HepG2 (cell line): ENCODE measurements around the gene CKAP2L. TPM values are rescaled to one million over a fixed set of nuclear protein-coding genes. Genes with fewer than 3 reads are reported as not detected.

Experiments
- AHR ChIP-seq: IDR thresholded peaks from 2 replicates; pipeline ENCODE4 v1.6.1; 2018; ENCODE audit warnings: missing genetic modification reagents, missing compliant biosample characterization
- FIP1L1 ChIP-seq: fragments of 200-400 bp; formaldehyde crosslinking; IDR thresholded peaks from 2 replicates; pipeline ENCODE4 v1.6.1; 2018; ENCODE audit warnings: low read depth, mild to moderate bottlenecking, low read length, moderate library complexity, borderline replicate concordance; ENCODE audit not compliant: insufficient read depth
- HOXA7 ChIP-seq: sonication (generic); formaldehyde crosslinking; IDR thresholded peaks from 2 replicates; pipeline ENCODE4 v1.8.1; 2022; ENCODE audit warnings: mild to moderate bottlenecking, missing genetic modification reagents, moderate library complexity
- KAT2B ChIP-seq: fragments of 150-350 bp; IDR thresholded peaks from 2 replicates; pipeline ENCODE4 v1.6.1; 2014; ENCODE audit warnings: low read depth, low read length, borderline replicate concordance
- NR2C2 ChIP-seq: sonication (generic); formaldehyde crosslinking; IDR thresholded peaks from 2 replicates; pipeline ENCODE4 v1.4.0; 2020; ENCODE audit warnings: missing genetic modification reagents, mild to moderate bottlenecking, moderate library complexity, borderline replicate concordance
- NR3C1 ChIP-seq: sonication (generic); formaldehyde crosslinking; IDR thresholded peaks from 2 replicates; pipeline ENCODE4 v1.4.0; 2020; ENCODE audit warnings: missing genetic modification reagents
- POLR2AphosphoS2 ChIP-seq: IDR thresholded peaks from 2 replicates; pipeline ENCODE4 v1.6.1; 2011; ENCODE audit warnings: low read depth, low read length, improper control_type of control experiment
- SRF ChIP-seq: IDR thresholded peaks from 2 replicates; pipeline ENCODE4 v1.6.1; 2011; ENCODE audit warnings: mild to moderate bottlenecking, low read depth, low read length, moderate library complexity
- ZBTB20 ChIP-seq: sonication (generic); formaldehyde crosslinking; IDR thresholded peaks from 2 replicates; pipeline ENCODE4 v1.8.1; 2023; ENCODE audit warnings: missing genetic modification reagents, low read depth, mild to moderate bottlenecking, borderline replicate concordance
- ZBTB8A ChIP-seq: sonication (generic); formaldehyde crosslinking; IDR thresholded peaks from 2 replicates; pipeline ENCODE4 v1.4.0; 2020; ENCODE audit warnings: mild to moderate bottlenecking, low read depth, missing genetic modification reagents, borderline replicate concordance
- ZKSCAN5 ChIP-seq: sonication (generic); formaldehyde crosslinking; IDR thresholded peaks from 2 replicates; pipeline ENCODE4 v1.5.1; 2020; ENCODE audit warnings: mild to moderate bottlenecking, missing genetic modification reagents
- ZNF160 ChIP-seq: sonication (generic); formaldehyde crosslinking; IDR thresholded peaks from 2 replicates; pipeline ENCODE4 v1.8.0; 2022; ENCODE audit warnings: mild to moderate bottlenecking, inconsistent platforms, missing genetic modification reagents
- ZNF3 ChIP-seq: IDR thresholded peaks from 2 replicates; pipeline ENCODE4 v1.7.0; 2017; ENCODE audit warnings: inconsistent platforms
- ZNF607 ChIP-seq: sonication (generic); formaldehyde crosslinking; IDR thresholded peaks from 2 replicates; pipeline ENCODE4 v1.5.1; 2020; ENCODE audit warnings: missing genetic modification reagents, mild to moderate bottlenecking, borderline replicate concordance
- ZNF878 ChIP-seq: sonication (generic); formaldehyde crosslinking; IDR thresholded peaks from 2 replicates; pipeline ENCODE4 v1.8.1; 2023; ENCODE audit warnings: mild to moderate bottlenecking, missing genetic modification reagents, moderate library complexity
- polyA plus RNA-seq, 8 experiments: library from polyadenylated mRNA; depleted of rRNA in 3 of 8; stranded (reverse) in 7 of 8; unstranded in 1 of 8; fragments of >200 nt; fragmentation: Illumina TruSeq in 4 of 8; extraction: Trizol in 4 of 8; gene quantifications; 2 replicates each; pipeline versions ENCODE4 v1.2.1 to v1.2.3, GENCODE V29; 2011 to 2016; ENCODE audit warnings: low read depth in 4 of 8, missing spikeins in 1 of 8, mixed read lengths in 1 of 8; ENCODE audit not compliant: insufficient read depth in 1 of 8
- total RNA-seq, 5 experiments: library from RNA; depleted of rRNA; stranded (reverse); fragments of >200 nt; fragmentation: Illumina TruSeq; extraction: Trizol; gene quantifications; 2 replicates each; pipeline ENCODE4 v1.2.3, GENCODE V29; 2016; ENCODE audit warnings: low read depth in 1 of 5
- TF ChIP-seq, protein P1 (sequence below): sonication (generic); formaldehyde crosslinking; IDR thresholded peaks from 2 replicates; pipeline ENCODE4 v1.4.0; 2020; ENCODE audit warnings: low read depth, mild to moderate bottlenecking, missing genetic modification reagents
- TF ChIP-seq, protein P2 (sequence below): sonication (generic); formaldehyde crosslinking; conservative IDR thresholded peaks from 2 replicates; pipeline ENCODE4 v1.8.0; 2022; ENCODE audit warnings: mild to moderate bottlenecking, moderate library complexity, missing genetic modification reagents
- TF ChIP-seq, protein P3 (sequence below): sonication (generic); formaldehyde crosslinking; IDR thresholded peaks from 2 replicates; pipeline ENCODE4 v1.8.1; 2023; ENCODE audit warnings: mild to moderate bottlenecking, inconsistent platforms, moderate library complexity, missing genetic modification reagents, borderline replicate concordance
- TF ChIP-seq, protein P4 (sequence below): sonication (generic); formaldehyde crosslinking; IDR thresholded peaks from 2 replicates; pipeline ENCODE4 v1.5.1; 2020; ENCODE audit warnings: mild to moderate bottlenecking, missing genetic modification reagents
- TF ChIP-seq, protein P5 (sequence below): sonication (generic); formaldehyde crosslinking; IDR thresholded peaks from 2 replicates; pipeline ENCODE4 v1.8.1; 2023; ENCODE audit warnings: mild to moderate bottlenecking, moderate library complexity, missing genetic modification reagents

The CKAP2L gene
- total and polyA plus RNA-seq, 2 of the 13 experiments (the other 11 are each of a cell fraction or from before 2014, with no cell fraction given) = 7.1 to 9.5 TPM

DNA sequence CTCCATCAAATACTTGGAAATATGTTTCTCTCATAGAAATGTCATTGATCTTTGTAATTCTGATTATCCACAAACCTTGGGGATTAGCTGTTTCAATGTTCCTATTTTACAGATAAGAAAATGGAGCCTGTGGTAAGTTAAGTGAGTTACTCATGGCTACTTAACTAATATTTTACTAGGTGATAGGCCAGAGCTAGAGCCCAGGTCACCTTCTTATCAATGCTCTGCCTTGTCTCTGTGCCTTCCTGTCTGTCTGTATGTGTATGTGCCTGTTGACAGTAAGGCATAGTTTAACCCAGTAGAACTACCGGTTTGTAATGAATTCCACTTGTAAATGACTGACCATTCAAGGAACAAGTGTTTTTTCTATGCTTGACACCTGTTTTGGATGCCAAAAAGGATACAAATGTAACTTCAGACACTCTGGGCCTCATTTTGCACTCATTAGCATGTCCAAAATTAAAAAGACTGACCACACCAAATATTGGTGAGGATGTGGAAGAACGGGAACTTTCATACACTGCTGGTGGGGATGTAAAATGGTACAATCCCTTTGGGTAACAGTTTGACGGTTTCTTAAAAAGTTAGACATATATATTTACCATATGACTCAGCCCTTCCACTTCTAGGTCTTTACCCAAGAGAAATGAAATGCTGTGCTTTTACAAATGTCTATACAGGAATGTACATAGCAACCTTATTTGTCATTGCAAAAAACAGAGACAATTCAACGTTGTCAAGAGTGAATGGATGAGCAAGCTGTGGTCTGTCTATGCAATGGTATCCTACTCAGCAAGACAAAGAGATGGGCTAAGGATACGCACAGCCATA lies 39.5 kb upstream of the CKAP2L start (continued):
- no peak for TF ChIP-seq HOXA7 (CRISPR knock-in tag)
- TF ChIP-seq ZNF160 (CRISPR knock-in tag) = no peak
- TF ChIP-seq, protein P1, sequence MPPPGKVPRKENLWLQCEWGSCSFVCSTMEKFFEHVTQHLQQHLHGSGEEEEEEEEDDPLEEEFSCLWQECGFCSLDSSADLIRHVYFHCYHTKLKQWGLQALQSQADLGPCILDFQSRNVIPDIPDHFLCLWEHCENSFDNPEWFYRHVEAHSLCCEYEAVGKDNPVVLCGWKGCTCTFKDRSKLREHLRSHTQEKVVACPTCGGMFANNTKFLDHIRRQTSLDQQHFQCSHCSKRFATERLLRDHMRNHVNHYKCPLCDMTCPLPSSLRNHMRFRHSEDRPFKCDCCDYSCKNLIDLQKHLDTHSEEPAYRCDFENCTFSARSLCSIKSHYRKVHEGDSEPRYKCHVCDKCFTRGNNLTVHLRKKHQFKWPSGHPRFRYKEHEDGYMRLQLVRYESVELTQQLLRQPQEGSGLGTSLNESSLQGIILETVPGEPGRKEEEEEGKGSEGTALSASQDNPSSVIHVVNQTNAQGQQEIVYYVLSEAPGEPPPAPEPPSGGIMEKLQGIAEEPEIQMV = no peak
- peak; percentile 13; the same call in 1 of the 2 replicates for TF ChIP-seq ZNF878
- TF ChIP-seq ZNF607 = no peak
- TF ChIP-seq FIP1L1 = no peak
- TF ChIP-seq ZBTB8A (CRISPR knock-in tag) = no peak
- no peak; the same call in 1 of the 2 replicates for TF ChIP-seq AHR (CRISPR knock-in tag)
- 0 out of 2 replicates have a peak, but pooled peaks have one; percentile 28 for TF ChIP-seq NR2C2
- no peak for TF ChIP-seq NR3C1 (CRISPR knock-in tag)
- TF ChIP-seq POLR2AphosphoS2 = no peak
- peak; percentile 78 for TF ChIP-seq ZNF3
- TF ChIP-seq, protein P2, sequence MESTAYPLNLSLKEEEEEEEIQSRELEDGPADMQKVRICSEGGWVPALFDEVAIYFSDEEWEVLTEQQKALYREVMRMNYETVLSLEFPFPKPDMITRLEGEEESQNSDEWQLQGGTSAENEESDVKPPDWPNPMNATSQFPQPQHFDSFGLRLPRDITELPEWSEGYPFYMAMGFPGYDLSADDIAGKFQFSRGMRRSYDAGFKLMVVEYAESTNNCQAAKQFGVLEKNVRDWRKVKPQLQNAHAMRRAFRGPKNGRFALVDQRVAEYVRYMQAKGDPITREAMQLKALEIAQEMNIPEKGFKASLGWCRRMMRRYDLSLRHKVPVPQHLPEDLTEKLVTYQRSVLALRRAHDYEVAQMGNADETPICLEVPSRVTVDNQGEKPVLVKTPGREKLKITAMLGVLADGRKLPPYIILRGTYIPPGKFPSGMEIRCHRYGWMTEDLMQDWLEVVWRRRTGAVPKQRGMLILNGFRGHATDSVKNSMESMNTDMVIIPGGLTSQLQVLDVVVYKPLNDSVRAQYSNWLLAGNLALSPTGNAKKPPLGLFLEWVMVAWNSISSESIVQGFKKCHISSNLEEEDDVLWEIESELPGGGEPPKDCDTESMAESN (CRISPR knock-in tag) = no peak
- TF ChIP-seq, protein P3, sequence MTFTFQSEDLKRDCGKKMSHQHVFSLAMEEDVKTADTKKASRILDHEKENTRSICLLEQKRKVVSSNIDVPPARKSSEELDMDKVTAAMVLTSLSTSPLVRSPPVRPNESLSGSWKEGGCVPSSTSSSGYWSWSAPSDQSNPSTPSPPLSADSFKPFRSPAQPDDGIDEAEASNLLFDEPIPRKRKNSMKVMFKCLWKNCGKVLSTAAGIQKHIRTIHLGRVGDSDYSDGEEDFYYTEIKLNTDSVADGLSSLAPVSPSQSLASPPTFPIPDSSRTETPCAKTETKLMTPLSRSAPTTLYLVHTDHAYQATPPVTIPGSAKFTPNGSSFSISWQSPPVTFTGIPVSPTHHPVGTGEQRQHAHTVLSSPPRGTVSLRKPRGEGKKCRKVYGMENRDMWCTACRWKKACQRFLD (CRISPR knock-in tag) = no peak
- TF ChIP-seq ZKSCAN5 = no peak
- peak; percentile 90; the same call in 1 of the 2 replicates for TF ChIP-seq ZBTB20 (CRISPR knock-in tag)
- TF ChIP-seq SRF = no peak
- TF ChIP-seq, protein P4, sequence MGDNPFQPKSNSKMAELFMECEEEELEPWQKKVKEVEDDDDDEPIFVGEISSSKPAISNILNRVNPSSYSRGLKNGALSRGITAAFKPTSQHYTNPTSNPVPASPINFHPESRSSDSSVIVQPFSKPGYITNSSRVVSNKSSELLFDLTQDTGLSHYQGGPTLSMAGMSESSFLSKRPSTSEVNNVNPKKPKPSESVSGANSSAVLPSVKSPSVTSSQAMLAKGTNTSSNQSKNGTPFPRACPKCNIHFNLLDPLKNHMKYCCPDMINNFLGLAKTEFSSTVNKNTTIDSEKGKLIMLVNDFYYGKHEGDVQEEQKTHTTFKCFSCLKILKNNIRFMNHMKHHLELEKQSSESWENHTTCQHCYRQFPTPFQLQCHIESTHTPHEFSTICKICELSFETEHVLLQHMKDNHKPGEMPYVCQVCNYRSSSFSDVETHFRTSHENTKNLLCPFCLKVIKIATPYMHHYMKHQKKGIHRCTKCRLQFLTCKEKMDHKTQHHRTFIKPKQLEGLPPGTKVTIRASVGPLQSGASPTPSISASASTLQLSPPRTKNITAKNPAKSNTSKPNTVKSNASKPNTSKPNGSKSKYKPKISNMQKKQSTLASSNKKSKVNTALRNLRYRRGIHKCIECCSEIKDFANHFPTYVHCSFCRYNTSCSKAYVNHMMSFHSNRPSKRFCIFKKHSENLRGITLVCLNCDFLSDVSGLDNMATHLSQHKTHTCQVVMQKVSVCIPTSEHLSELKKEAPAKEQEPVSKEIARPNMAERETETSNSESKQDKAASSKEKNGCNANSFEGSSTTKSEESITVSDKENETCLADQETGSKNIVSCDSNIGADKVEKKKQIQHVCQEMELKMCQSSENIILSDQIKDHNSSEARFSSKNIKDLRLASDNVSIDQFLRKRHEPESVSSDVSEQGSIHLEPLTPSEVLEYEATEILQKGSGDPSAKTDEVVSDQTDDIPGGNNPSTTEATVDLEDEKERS (CRISPR knock-in tag) = no peak; the same call in 1 of the 2 replicates
- TF ChIP-seq, protein P5, sequence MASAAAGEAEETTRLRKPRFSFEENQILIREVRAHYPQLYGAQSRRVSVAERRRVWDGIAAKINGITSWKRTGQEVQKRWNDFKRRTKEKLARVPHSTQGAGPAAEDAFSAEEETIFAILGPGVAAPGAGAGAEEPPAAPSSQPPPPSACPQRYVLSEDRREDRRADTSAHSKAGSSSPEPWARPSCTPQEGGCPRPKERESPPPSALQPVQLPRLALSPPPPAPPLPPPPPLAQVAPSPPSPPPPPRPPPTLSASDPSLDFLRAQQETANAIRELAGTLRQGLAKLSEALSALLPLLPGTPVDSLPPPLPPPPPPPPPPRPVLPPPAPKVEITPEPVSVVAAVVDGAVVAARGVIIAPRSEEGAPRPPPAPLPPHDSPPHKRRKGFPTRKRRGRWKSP = no peak
- no peak for TF ChIP-seq KAT2B
